Measurements from ENCODE around the gene PRIMA1. TPM values are rescaled to one million over a fixed set of nuclear protein-coding genes. Genes with fewer than 3 reads are reported as not detected.

Gene PRIMA1
- total and polyA plus RNA-seq, 4 donors: 0.22 to 0.78 (median 0.53) TPM

DNA sequence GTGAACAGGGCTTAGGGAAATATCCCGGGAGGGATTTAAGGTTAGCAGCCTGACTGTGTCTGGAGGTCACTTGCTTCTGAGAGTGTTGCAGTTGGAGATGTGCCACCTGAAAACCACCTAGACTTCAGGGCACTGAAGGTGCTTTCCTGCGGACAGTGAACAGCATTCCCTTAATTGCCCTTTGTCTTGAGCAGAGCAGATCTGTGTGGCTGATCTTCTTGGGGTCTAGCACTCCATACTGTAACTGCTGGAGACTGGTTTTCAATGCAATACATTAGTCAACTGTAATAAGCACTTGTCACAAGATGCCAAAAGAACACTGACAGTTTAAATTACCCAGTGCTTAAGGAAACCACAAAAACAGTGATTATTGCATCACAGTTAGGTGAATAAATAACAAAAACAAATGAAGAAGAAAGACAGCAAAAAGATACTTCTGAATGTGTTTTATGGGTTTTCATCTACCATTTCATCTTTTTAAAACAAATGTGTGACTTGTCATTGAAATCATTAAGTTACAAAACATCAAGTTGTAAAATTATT, 111.8 kb downstream of the PRIMA1 start:
- no peak for ATAC-seq (ENCODE audit: insufficient read depth, low FRiP score)
- Histone ChIP-seq H3K27me3 (ENCODE audit: control insufficient read depth in 3 of 3, insufficient read depth in 3 of 3, low read length in 2 of 3) (no peaks in the 10 kb centered on the region), H3K27ac (ENCODE audit: low read depth in 1 of 2, low read length in 1 of 2) (no peak overlapping the region), H3K4me1 (ENCODE audit: control insufficient read depth in 5 of 5, insufficient read depth in 5 of 5, low read length in 5 of 5) (peaks cover 0 to 2% (median 0%) of the 10 kb centered on the region in 5 donors), H3K9me3 (ENCODE audit: control insufficient read depth in 4 of 4, insufficient read depth in 3 of 4, low read length in 3 of 4) (peaks cover 0 to 3% (median 0%) of the 10 kb centered on the region in 4 donors), H3K36me3 (ENCODE audit: control insufficient read depth in 4 of 4, insufficient read depth in 4 of 4, low read length in 4 of 4) (no peaks in the 10 kb centered on the region), H3K4me3 (no peak overlapping the region), H3K9ac (ENCODE audit: insufficient read depth in 1 of 2, low read length in 2 of 2) (no peak overlapping the region)
- TF ChIP-seq, protein P1, sequence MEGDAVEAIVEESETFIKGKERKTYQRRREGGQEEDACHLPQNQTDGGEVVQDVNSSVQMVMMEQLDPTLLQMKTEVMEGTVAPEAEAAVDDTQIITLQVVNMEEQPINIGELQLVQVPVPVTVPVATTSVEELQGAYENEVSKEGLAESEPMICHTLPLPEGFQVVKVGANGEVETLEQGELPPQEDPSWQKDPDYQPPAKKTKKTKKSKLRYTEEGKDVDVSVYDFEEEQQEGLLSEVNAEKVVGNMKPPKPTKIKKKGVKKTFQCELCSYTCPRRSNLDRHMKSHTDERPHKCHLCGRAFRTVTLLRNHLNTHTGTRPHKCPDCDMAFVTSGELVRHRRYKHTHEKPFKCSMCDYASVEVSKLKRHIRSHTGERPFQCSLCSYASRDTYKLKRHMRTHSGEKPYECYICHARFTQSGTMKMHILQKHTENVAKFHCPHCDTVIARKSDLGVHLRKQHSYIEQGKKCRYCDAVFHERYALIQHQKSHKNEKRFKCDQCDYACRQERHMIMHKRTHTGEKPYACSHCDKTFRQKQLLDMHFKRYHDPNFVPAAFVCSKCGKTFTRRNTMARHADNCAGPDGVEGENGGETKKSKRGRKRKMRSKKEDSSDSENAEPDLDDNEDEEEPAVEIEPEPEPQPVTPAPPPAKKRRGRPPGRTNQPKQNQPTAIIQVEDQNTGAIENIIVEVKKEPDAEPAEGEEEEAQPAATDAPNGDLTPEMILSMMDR (IDR thresholded peaks at IDR 0.05; ENCODE audit: control extremely low read depth, extremely low read depth): no peak
- 85 to 88% methylated on average over 2 of the region's 2 CpGs for WGBS, 2 donors
- no peak for DNase-seq

- Histone ChIP-seq H3K27ac (ENCODE audit: low read depth in 1 of 2, low read length in 1 of 2) (no peak overlapping the region), H3K9ac (ENCODE audit: insufficient read depth in 1 of 2, low read length in 2 of 2) (no peak overlapping the region), H3K36me3 (ENCODE audit: control insufficient read depth in 4 of 4, insufficient read depth in 4 of 4, low read length in 4 of 4) (no peaks in the 10 kb centered on the region), H3K9me3 (ENCODE audit: control insufficient read depth in 4 of 4, insufficient read depth in 3 of 4, low read length in 3 of 4) (peaks cover 0 to 3% (median 0%) of the 10 kb centered on the region in 4 donors), H3K4me1 (ENCODE audit: control insufficient read depth in 5 of 5, insufficient read depth in 5 of 5, low read length in 5 of 5) (no peaks in the 10 kb centered on the region), H3K4me3 (no peak overlapping the region), H3K27me3 (ENCODE audit: control insufficient read depth in 3 of 3, insufficient read depth in 3 of 3, low read length in 2 of 3) (no peaks in the 10 kb centered on the region)
- TF ChIP-seq, protein P1 (IDR thresholded peaks at IDR 0.05; ENCODE audit: control extremely low read depth, extremely low read depth): no peak
- no peak for ATAC-seq (ENCODE audit: insufficient read depth, low FRiP score)
- no peak for DNase-seq
Observed at GRCh38 chr14:93675651-93676050, 112.6 kb downstream of the PRIMA1 start.

DNA sequence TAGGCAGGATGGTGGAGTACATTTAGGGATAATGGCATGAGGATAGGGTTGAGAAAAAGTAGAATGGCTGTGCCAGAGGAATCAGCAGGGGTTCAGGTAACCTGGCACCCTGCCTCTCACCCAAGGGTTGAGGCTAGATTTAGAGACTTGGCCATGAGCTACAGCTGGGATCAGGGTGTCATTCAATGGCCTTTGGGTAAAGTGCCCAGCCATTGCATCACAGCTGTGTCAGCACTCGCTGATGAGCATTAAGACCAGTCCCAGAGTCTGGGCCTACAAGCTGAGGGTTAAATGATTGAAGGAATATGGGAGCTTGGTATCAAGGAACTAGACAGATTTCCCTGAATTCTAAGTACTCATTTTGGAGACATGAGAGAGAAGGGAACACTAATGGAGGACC, 113.9 kb downstream of the PRIMA1 start:
- WGBS, 2 donors: 84 to 100% methylated on average over 1 of the region's 1 CpG
- no peak overlapping the region for H3K9ac ChIP-seq (ENCODE audit: insufficient read depth in 1 of 2, low read length in 2 of 2)
- ATAC-seq (ENCODE audit: insufficient read depth, low FRiP score) (no peak), DNase-seq (no peak)
- H3K27me3 ChIP-seq (ENCODE audit: control insufficient read depth in 3 of 3, insufficient read depth in 3 of 3, low read length in 2 of 3): no peaks in the 10 kb centered on the region
- TF ChIP-seq, protein P1 (IDR thresholded peaks at IDR 0.05; ENCODE audit: control extremely low read depth, extremely low read depth): no peak
- H3K9me3 ChIP-seq (ENCODE audit: control insufficient read depth in 4 of 4, insufficient read depth in 3 of 4, low read length in 3 of 4): peaks cover 0 to 3% (median 0%) of the 10 kb centered on the region in 4 donors
- H3K27ac ChIP-seq (ENCODE audit: low read depth in 1 of 2, low read length in 1 of 2): no peak overlapping the region
- H3K4me3 ChIP-seq: no peak overlapping the region
- no peaks in the 10 kb centered on the region for H3K4me1 ChIP-seq (ENCODE audit: control insufficient read depth in 5 of 5, insufficient read depth in 5 of 5, low read length in 5 of 5)
- no peaks in the 10 kb centered on the region for H3K36me3 ChIP-seq (ENCODE audit: control insufficient read depth in 4 of 4, insufficient read depth in 4 of 4, low read length in 4 of 4)

- H3K27ac ChIP-seq (ENCODE audit: low read depth in 1 of 2, low read length in 1 of 2): no peak overlapping the region
- no peak overlapping the region for H3K9ac ChIP-seq (ENCODE audit: insufficient read depth in 1 of 2, low read length in 2 of 2)
- no peaks in the 10 kb centered on the region for H3K36me3 ChIP-seq (ENCODE audit: control insufficient read depth in 4 of 4, insufficient read depth in 4 of 4, low read length in 4 of 4)
- no peak overlapping the region for H3K4me3 ChIP-seq
- DNase-seq: no peak
- H3K27me3 ChIP-seq (ENCODE audit: control insufficient read depth in 3 of 3, insufficient read depth in 3 of 3, low read length in 2 of 3): no peaks in the 10 kb centered on the region
- H3K4me1 ChIP-seq (ENCODE audit: control insufficient read depth in 5 of 5, insufficient read depth in 5 of 5, low read length in 5 of 5): no peaks in the 10 kb centered on the region
- TF ChIP-seq, protein P1 (IDR thresholded peaks at IDR 0.05; ENCODE audit: control extremely low read depth, extremely low read depth): no peak
- no peak for ATAC-seq (ENCODE audit: insufficient read depth, low FRiP score)
- H3K9me3 ChIP-seq (ENCODE audit: control insufficient read depth in 4 of 4, insufficient read depth in 3 of 4, low read length in 3 of 4): peaks cover 1 to 6% (median 4%) of the 10 kb centered on the region in 4 donors
- WGBS, 2 donors: 73 to 85% methylated on average over 4 of the region's 4 CpGs
Observed at GRCh38 chr14:93669632-93670031, 118.7 kb downstream of the PRIMA1 start.

Measured in lung (tissue), 12 donors.